HG03066 (cell line): ENCODE results near the gene SUPT4H1.

ENCODE experiments used
- ATAC-seq: cut with Tn5 transposase; IDR thresholded peaks from one replicate; pipeline ENCODE4 v1.9.1; 2021; ENCODE audit warnings: low read depth; ENCODE audit not compliant: unreplicated experiment

SUPT4H1 gene

DNA sequence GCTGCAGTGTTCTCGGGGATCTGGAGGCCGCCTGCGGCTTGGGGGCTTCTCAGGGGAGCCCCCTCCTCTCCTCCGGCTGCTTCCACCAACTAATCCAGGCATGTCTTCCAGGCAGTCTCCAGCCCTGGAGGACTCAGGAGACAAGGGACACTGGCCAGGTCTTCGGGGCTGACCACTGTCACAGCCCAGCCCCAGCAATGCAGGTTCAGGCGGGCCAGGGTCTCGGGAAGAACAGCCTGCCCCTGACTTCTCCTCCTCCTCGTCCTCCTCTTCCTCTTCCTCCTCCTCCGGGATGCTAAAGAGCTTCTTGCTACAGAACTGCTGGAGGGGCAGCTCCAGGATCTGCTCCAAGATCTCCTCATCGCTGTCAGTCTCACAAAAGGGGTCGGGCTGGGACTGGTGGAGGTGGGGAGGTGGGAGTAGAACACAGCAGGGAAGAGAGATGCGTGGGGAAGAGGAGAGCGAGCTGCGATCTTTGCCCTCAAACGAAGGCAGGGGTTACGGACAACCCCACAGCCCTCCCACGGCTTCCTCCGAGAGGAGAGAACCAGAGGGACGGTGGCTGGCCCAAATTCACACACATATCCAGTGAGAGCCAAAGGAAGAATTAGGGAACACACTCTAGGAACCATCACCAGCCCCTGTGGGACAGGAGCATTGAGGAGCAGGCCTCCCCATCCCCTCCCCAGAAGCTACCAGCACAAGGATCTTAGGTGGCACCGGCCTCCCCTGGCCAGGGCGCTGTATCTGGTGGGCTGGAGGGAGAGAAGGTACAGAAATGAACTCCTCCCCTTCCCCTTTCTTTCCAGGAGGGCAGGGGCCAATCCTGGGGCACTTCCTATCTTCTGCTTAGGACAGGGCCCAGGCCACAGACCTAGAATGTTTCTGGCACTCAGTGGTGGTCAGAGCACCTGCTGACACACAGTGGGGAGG, 42.8 kb downstream of the SUPT4H1 start:
- no peak for ATAC-seq

DNA sequence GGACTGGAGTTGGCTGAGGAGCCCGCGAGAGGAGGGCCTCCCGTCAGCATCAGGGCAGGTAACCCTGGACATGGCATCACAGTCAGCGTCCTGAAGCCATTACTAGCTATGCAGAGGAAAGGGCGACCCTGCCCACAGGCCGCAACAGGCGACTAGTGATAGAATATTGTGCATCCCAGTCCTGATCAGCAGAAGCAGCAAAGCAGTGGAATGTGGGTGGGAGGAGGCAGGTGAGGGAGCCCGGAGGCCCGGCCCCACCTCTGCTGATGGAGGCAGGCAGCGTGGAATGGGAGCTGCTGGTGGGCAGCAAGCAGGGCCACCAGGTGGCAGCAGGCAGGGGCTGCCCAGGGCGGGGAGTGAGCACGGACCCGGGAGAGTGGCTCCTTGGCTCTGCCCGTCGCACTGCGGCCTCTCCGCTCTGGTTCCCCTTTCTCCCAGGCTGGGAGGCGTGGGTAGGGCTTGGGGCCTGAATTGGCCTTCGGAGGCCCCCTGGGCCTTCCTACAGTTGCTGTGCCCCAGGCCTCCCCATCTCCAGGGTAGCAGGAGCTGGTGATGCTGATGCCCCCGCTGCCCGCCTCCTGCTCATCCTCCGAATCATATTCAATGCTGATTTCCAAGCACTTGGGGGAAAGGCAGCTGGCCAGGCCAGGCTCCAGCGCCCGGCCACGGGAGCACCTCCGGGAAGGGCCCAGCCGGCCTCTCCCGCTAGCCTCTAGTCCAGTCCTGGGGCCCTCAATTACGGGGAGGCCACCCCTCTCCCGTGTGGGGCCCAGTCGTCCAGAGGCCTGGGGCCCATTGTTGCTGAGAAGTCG, 43.6 kb downstream of the SUPT4H1 start:
- no peak for ATAC-seq

DNA sequence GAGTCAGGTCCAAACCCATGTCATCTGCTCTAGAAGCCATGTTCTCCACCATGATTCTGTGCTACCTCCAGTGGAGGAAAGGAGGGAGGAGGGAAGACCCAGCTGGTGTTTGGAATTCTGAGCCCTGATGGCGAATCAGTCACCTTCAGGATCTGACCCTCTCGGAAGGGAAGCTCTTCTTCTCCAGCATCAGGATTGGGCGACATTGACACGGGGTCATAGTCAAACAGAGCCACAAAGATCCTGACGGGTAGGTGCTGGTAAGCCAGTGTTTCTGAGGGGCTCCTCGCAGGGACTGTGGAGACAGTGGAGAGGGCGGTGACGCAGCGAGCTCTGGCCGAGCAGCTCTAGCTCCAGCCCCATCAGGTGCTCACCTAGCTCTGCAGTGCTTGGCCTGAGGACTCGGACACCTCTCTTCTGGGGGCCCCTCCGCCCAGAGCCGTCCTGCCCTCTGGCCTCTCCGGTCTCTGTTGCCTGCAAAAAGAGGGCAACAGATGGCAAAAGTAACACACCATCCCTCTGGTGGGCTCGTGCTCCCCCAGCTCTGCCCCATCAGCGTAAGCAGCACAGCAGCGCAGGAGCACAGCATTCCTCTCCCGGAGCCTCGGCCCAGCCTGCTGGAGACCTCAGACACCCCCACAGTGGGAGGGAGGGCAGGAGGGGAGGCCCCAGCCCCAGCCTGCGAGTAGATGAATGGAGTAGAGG, 44.4 kb downstream of the SUPT4H1 start:
- ATAC-seq: no peak

DNA sequence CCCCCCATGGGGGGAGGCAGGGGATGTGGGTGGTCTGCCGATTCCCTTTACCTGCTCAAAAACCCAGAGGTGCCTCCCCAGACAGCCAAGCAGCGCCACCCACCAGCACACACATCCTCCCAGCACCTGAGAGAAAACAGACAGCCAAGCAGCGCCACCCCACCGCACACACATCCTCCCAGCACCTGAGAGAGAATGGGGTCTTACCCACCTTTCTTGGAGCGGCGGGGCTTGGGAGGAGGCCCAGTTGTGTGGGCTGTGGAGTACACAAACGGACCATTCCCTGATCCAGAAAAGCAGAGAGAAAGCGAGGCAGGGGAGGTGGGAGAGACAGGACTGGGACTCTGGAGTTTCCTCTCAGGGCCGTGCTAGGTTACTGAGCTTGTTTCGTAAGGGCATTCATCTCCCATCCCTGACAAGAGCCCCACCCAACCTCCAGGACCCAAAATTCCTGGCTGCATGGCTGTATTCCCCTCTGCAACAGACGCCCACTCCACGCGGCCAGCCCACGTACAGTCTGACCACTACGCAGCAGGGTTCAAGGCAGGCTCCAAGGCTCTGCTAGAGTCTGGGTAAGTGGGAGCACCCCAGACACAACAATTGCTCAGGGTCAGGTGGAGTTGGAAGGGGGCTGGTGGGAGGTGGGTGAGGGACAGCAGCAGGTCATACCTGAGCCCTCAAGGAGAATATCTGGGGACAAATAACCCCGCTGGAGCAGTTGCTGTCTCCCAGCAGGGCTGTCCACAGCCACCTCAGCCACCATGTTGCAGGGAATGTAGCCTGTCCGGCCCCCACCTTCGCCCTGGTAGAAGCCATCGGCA, 45.7 kb downstream of the SUPT4H1 start:
- ATAC-seq: no peak

DNA sequence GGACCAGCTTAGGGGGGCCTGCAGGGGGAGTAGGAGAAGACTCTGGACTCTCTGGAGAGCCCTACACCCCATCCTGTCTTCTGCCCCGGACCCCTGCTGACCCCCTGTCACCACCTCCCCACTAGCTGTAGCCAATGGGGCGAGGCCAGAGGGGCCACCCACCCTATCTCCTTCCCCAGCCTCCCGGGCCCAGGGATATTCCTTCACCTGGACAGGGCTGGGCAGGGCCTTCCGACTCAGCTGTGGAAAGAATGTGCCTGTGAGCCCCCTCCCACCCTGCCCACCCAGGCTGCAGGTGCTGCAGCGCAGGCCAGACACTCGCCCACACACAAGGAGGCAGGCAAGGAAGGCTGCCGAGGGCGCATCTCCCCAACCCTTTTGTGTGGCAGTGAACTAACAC, 46.4 kb downstream of the SUPT4H1 start:
- no peak for ATAC-seq

DNA sequence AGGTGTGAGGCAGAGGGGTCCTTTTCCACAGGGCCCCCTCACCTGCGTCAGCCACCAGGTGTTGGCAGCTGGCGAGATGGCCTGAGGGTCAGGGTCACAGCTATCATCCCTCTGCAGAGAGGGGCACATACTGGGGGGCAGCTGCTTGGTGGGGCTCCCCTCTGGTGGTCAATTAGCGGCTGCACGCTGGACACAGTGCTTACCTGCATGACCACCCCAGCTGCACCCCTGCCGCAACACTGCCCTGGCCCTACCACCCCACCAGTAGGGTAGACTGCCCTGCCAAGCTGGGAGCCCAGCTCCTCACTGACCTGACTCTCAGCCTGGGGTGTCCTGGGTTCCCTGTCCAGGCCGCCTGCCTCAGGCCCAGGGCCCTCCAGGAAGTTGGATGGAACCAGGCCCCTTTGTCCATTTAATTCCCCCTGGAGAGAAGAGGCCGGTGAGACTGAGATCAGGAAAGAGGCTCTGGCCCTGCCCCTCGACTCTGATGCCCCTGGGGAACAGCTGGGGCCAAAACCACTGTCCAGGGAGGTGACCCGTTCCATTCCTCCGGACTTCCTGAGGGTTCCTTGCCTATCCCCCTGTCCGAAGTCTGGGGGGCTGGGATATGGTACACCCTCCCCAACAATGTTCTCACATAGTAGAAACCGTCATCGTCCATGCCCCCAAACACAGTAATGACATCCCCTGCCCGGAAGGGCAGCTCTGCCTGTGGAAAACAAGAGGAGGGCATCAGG, 47.1 kb downstream of the SUPT4H1 start:
- ATAC-seq: no peak

DNA sequence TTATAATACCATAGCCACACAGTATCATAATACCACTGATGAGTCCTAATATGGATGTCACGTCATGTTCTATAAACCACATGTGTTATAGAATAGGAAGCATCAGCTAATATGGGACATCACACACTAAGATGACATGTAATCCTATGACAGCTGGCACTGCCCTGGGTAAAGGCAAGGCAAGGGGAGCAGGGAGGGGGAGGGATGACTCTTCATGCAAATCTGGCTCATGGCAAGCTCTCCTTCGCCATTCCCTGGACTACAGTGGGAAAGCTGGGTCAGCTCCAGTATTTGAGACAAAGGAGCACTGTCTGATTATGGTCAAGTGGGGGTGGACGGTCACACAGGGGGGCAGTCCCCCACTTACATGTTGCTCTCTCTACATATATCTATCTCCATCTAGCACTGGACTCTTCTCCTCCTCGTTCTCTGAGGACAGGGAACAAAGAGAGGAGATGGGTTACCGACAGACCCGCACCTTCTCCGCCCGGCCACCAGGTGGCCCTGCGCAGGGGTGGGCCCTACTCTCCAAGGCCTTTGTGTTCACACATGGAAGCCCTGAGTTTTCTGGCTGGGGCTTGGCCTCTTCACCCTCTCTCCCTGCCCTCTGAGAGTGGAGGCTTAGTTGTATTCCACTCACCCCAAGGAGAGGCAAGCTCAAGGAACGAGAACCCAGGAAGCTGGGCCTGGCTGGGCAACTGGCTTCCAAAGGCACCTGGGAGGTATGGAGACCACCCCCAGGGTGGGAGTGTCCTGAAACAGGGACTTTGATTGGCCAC, 47.8 kb downstream of the SUPT4H1 start:
- ATAC-seq: no peak

DNA sequence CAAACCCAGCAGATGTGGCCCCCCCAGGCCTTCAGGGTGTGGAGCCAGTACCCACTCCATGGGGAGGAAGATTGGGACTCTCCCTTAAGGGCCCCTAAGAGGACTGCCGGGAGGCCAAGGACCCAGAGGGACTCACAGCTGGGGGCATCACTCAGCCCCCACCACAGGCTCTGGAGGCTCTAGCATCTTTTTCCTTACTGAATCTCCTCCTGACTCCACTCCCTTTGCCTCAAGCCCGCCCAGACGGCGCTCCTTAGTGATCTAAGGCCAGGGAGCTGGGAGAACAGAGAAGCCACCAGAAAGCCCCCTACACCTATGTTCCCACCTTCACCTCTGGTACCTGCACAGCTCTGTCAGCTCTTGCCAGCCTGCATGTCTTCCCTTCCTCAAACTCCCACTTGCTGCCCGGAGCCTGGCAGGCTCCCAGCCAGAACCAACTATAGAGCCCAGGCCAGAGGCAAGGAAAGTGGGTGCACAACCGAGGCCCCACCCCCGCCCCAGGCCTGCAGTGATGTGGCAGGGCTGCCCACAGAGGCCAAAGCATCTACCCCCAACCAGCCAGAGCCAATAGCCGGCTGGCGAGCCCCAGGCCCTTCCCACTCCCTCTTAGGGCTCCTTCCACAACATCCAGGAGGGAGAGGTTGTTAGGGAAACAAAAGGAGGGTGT, 48.9 kb downstream of the SUPT4H1 start:
- no peak for ATAC-seq

DNA sequence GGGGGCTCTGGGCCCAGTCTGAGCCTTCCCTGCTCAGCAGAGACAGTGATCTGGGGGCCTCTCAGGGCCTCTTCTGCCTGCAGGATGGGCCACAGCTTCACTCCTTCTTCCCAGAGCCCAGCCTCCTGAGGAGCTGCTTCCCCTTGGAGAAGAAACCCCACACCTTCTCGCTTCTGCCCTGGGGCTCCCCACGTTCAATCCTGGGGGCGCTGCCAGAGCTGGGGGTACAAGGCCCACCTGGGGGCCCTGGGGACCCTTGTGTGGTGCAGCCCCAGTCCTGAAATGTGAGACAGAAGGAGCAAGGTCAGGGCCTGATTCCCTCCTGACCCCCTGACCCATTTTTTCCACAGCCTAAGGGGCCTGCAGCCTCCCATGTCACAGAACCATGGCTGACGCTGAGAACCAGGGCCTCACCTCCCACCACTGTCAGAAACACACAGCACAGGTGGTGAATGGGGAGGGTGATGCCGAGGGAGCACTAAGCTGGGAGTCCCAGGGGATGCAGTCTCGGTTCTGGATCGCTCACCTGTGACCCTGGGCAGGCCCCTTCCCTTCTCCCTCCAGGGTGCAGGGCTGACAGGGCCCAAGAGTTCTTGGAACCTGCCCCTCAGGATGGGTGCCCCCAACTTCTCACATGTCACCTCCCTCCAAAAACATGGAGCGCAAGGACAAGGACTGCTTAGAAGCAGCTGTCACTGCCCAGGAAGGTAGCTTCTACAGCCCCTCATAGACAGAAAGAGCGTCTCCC, 49.7 kb downstream of the SUPT4H1 start:
- ATAC-seq: no peak

DNA sequence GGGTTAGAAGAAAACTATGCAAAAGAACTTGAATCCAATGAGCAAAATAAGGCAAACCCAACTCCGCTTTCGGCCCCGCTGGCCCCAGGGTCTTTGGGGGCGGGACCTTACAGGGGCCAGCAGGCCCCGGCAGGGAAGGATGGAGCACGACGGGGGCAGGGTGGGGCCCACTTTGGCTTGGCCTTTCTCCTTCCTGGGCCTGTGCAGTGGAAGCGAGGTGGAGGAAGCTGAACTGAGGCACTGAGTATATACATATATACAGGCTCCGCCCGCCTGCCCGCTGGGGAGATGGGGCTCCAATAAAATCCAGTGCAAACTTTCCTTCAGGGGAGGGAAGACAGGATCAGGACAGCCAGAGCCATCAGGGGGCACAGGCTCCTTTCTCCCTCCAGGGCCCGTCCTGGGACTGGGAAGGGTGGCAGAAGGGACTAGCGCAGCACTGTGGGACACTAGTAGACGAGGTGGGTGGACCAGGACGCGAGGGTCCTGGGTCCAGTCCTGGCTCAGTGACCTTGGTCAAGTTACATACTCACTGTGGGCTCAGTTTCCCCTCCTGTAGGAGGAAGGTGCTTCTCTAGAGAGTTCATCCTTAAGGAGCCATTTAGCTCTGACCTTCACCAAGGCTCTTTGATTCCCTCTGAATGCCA, 50.4 kb downstream of the SUPT4H1 start:
- no peak for ATAC-seq

DNA sequence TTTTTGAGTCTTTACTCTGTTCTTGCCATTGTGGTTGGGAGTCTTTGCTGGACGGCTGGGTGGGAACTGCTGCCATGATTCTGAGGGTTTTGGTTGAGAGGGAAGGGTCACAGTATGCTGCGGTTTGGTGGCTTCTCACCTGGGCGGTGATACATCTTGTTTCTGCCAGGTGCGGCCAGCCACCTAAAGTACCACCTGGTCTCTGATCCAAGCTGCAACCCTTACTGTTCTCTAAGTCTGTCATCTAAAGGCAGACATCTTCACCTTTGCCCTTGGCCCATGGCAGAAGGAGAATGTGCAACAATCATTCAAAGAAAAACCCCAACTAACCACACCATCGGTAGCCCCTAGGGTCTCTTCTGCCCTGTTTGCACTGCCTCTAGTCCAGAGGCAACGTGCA, 51.7 kb downstream of the SUPT4H1 start:
- ATAC-seq: no peak
